K562 (cell line): Measurements from ENCODE around the gene ATP5F1A. TPM values are rescaled to one million over a fixed set of nuclear protein-coding genes. Genes with fewer than 3 reads are reported as not detected.

Experiments used
- ATAC-seq: fragments of 200-7000 bp; cut with Tn5 transposase; 3 replicates; pipeline ENCODE4 v1.9.1; 2020; ENCODE audit warnings: moderate library complexity
- BruUV-seq: library from RNA; stranded (reverse); fragments of 400-500 nt; replicated peaks from 2 replicates; lab custom pipeline; 2021; lab: Mats Ljungman, UMichigan
- CTCF ChIA-PET: fragments of 300-600 bp; formaldehyde crosslinking; extraction: SDS; loops from one replicate; lab custom pipeline; 2021; ENCODE audit warnings: low intra/inter-chr PET ratio; lab: Yijun Ruan, JAX
- POLR2A ChIA-PET: fragments of 300-600, 350-650 bp; sonication (Branson Sonifier 250); formaldehyde crosslinking; extraction: SDS; loops from one replicate; lab custom pipeline; 2021; ENCODE audit warnings: antibody characterized with exemption, inconsistent platforms; lab: Yijun Ruan, JAX
- DNase-seq, 4 experiments: peaks; one replicate each; pipeline versions ENCODE4 v3.0.0 to v3.0.0-alpha.2; 2011 to 2018; ENCODE audit warnings: low spot score in 3 of 4, mixed read lengths in 3 of 4; ENCODE audit errors: extremely low read depth in 1 of 4
- FAIRE-seq: peaks from 2 replicates; lab custom pipeline; 2011; peaks lifted over from hg19 to GRCh38; lab: Jason Lieb, UNC
- H2AFZ ChIP-seq: 2 replicates; pipeline ENCODE4 v1.6.0; 2011; ENCODE audit warnings: low read depth, low read length, control low read depth, inconsistent platforms
- H3K27ac ChIP-seq: fragments of 200-600 bp; 3 replicates; pipeline ENCODE4 v1.8.0; 2011; ENCODE audit warnings: low read depth, mild to moderate bottlenecking, control low read depth, inconsistent platforms, low read length, moderate library complexity, mixed read lengths; ENCODE audit errors: extremely low read depth
- H3K27me3 ChIP-seq, 2 experiments: fragments of 300-600 bp in 1 of 2; 2 replicates in 1 of 2; 3 replicates in 1 of 2; pipeline versions ENCODE4 v1.6.0 to v1.8.0; 2011; ENCODE audit warnings: inconsistent platforms in 2 of 2, low read length in 2 of 2, mild to moderate bottlenecking in 1 of 2, mixed read lengths in 1 of 2, moderate library complexity in 1 of 2; ENCODE audit not compliant: control insufficient read depth in 2 of 2, insufficient read depth in 2 of 2
- H3K36me3 ChIP-seq: fragments of 300-600 bp; 3 replicates; pipeline ENCODE4 v1.8.0; 2011; ENCODE audit warnings: mild to moderate bottlenecking, low read length, inconsistent platforms; ENCODE audit not compliant: control insufficient read depth, insufficient read depth
- H3K4me1 ChIP-seq, 2 experiments: fragments of 200-600 bp in 1 of 2; replicated peaks in 1 of 2; 2 replicates in 1 of 2; 3 replicates in 1 of 2; pipeline versions ENCODE4 v1.5.1 to v1.8.0; 2011; ENCODE audit warnings: inconsistent platforms in 2 of 2, low read length in 2 of 2, mild to moderate bottlenecking in 1 of 2, mixed read lengths in 1 of 2, moderate library complexity in 1 of 2; ENCODE audit not compliant: control insufficient read depth in 2 of 2, insufficient read depth in 2 of 2
- H3K4me2 ChIP-seq: 2 replicates; pipeline ENCODE4 v1.6.1; 2011; ENCODE audit warnings: low read length, control low read depth, inconsistent platforms, mixed read lengths; ENCODE audit not compliant: insufficient read depth
- H3K4me3 ChIP-seq: fragments of 200-600 bp; sonication (generic), shearing (Covaris generic); 2 replicates; pipeline ENCODE4 v1.5.1; 2016; ENCODE audit warnings: control low read depth, inconsistent platforms
- H3K79me2 ChIP-seq: fragments of 200-600 bp; 3 replicates; pipeline ENCODE4 v1.8.0; 2011; ENCODE audit warnings: low read length, inconsistent platforms; ENCODE audit not compliant: control insufficient read depth, insufficient read depth
- H3K9ac ChIP-seq, 2 experiments: 2 replicates each; pipeline versions ENCODE4 v1.6.0 to v1.6.1; 2011; ENCODE audit warnings: low read depth in 2 of 2, low read length in 2 of 2, control low read depth in 1 of 2, inconsistent platforms in 1 of 2, mild to moderate bottlenecking in 1 of 2, mixed read lengths in 1 of 2; ENCODE audit not compliant: insufficient read depth in 1 of 2
- H3K9me1 ChIP-seq: one replicate; pipeline ENCODE4 v1.6.0; 2011; ENCODE audit warnings: inconsistent platforms, mild to moderate bottlenecking, low read length, moderate library complexity; ENCODE audit not compliant: control insufficient read depth, insufficient read depth
- H3K9me3 ChIP-seq: replicated peaks from 2 replicates; pipeline ENCODE4 v1.5.1; 2011; ENCODE audit warnings: low read depth, low read length, inconsistent platforms; ENCODE audit not compliant: control insufficient read depth, insufficient read depth
- H4K20me1 ChIP-seq: replicated peaks from 2 replicates; pipeline ENCODE4 v1.6.1; 2011; ENCODE audit warnings: low read length, inconsistent platforms, mixed read lengths; ENCODE audit not compliant: control insufficient read depth, insufficient read depth
- BCL6 ChIP-seq: fragments of 250-450 bp; sonication (Bioruptor Pico); IDR thresholded peaks from 2 replicates; pipeline ENCODE4 v1.4.0; 2020
- CREB1 ChIP-seq, 2 experiments: sonication (generic) in 1 of 2; formaldehyde crosslinking in 1 of 2; IDR thresholded peaks; 2 replicates each; pipeline versions ENCODE4 v1.6.1 to v1.8.0; 2012 to 2022; ENCODE audit warnings: inconsistent platforms in 1 of 2, mild to moderate bottlenecking in 1 of 2, missing genetic modification reagents in 1 of 2, moderate library complexity in 1 of 2
- DDX20 ChIP-seq: fragments of 450-650 bp; IDR thresholded peaks from 2 replicates; pipeline ENCODE4 v1.6.1; 2016; ENCODE audit warnings: missing genetic modification characterization, low read depth, mild to moderate bottlenecking, missing compliant biosample characterization, moderate library complexity
- GTF2A2 ChIP-seq: IDR thresholded peaks from 2 replicates; pipeline ENCODE4 v1.6.1; 2016; ENCODE audit warnings: mild to moderate bottlenecking, missing genetic modification characterization, missing compliant biosample characterization
- HDAC8 ChIP-seq: fragments of 450-650 bp; IDR thresholded peaks from 2 replicates; pipeline ENCODE4 v1.6.1; 2016; ENCODE audit warnings: mild to moderate bottlenecking, missing genetic modification characterization, moderate library complexity, missing compliant biosample characterization
- MEIS2 ChIP-seq: fragments of 450-650 bp; IDR thresholded peaks from 2 replicates; pipeline ENCODE4 v1.6.1; 2014; ENCODE audit warnings: mild to moderate bottlenecking; ENCODE audit not compliant: partially characterized antibody
- NR2C1 ChIP-seq, 2 experiments: fragments of 450-650 bp; IDR thresholded peaks; 2 replicates each; pipeline ENCODE4 v1.6.1; 2017; ENCODE audit warnings: mild to moderate bottlenecking in 2 of 2, antibody characterized with exemption in 1 of 2, inconsistent platforms in 1 of 2, missing compliant biosample characterization in 1 of 2, missing genetic modification characterization in 1 of 2
- PBX2 ChIP-seq, 2 experiments: IDR thresholded peaks in 1 of 2; conservative IDR thresholded peaks in 1 of 2; 2 replicates each; pipeline ENCODE4 v1.6.1; 2016; ENCODE audit warnings: low read depth in 2 of 2, mild to moderate bottlenecking in 1 of 2, missing compliant biosample characterization in 1 of 2, missing genetic modification characterization in 1 of 2, moderate library complexity in 1 of 2
- PKNOX1 ChIP-seq: fragments of 450-650 bp; IDR thresholded peaks from 2 replicates; pipeline ENCODE4 v1.6.1; 2016
- SMAD2 ChIP-seq: fragments of 150-350 bp; IDR thresholded peaks from 2 replicates; pipeline ENCODE4 v1.6.1; 2014; ENCODE audit warnings: low read depth, mild to moderate bottlenecking, low read length
- SUPT5H ChIP-seq: fragments of 450-650 bp; IDR thresholded peaks from 2 replicates; pipeline ENCODE4 v1.6.1; 2016
- TOE1 ChIP-seq, 2 experiments: fragments of 450-650 bp in 1 of 2; sonication (generic) in 1 of 2; formaldehyde crosslinking in 1 of 2; IDR thresholded peaks; 2 replicates each; pipeline versions ENCODE4 v1.7.1 to v1.8.0; 2016 to 2022; ENCODE audit warnings: borderline replicate concordance in 2 of 2, mild to moderate bottlenecking in 2 of 2, antibody characterized with exemption in 1 of 2, inconsistent platforms in 1 of 2, low read depth in 1 of 2, missing genetic modification reagents in 1 of 2, moderate library complexity in 1 of 2
- ZNF253 ChIP-seq: fragments of 250-450 bp; sonication (Bioruptor Pico); conservative IDR thresholded peaks from 2 replicates; pipeline ENCODE4 v1.6.1; 2021; ENCODE audit warnings: mild to moderate bottlenecking
- WGBS: fragments of 100-300 bp; shearing (Covaris generic); methylation state at CpG from one replicate; pipeline ENCODE4 v1.1.6; 2016; ENCODE audit warnings: low coverage, mixed read lengths; ENCODE audit not compliant: insufficient coverage; ENCODE audit errors: missing lambda C conversion rate; 5-methylcytosine and 5-hydroxymethylcytosine counted together
- in situ Hi-C: fragments of 300-500 bp; cut with MboI; formaldehyde crosslinking; loops from 4 replicates; pipeline ENCODE4 v1.15.0; 2018; ENCODE audit warnings: inconsistent platforms, mixed read lengths
- intact Hi-C: fragments of 100-400 bp; cut with micrococcal nuclease; formaldehyde crosslinking; loops from 2 replicates; pipeline ENCODE4 v1.14.2; 2022
- polyA plus RNA-seq, 8 experiments: library from polyadenylated mRNA; depleted of rRNA in 4 of 8; stranded (reverse) in 5 of 8; unstranded in 3 of 8; fragments of >200 nt; fragmentation: Nextera tagmentation in 2 of 8; fragmentation: Illumina TruSeq in 1 of 8; extraction: Ambion mirVana in 2 of 8; extraction: Trizol in 1 of 8; gene quantifications; 2 replicates each; pipeline versions ENCODE4 v1.2.1 to v1.2.3, GENCODE V29; 2011 to 2014; ENCODE audit warnings: inconsistent platforms in 1 of 8, missing spikeins in 1 of 8
- total RNA-seq, 7 experiments: library from RNA; depleted of rRNA in 6 of 7; stranded (reverse); fragments of >200 nt in 6 of 7; fragmentation: Illumina TruSeq in 2 of 7; extraction: Trizol in 2 of 7; gene quantifications; 2 replicates each; pipeline versions ENCODE4 v1.2.1 to v1.2.3, GENCODE V29; 2011 to 2021; ENCODE audit warnings: low replicate concordance in 1 of 7
- TF ChIP-seq, protein P1 (sequence below): fragments of 450-650 bp; formaldehyde crosslinking; IDR thresholded peaks from 2 replicates; pipeline ENCODE4 v1.4.0; 2022; ENCODE audit warnings: missing genetic modification characterization

Gene ATP5F1A
- total and polyA plus RNA-seq, 9 of the 15 experiments (the other 6 are each of a cell fraction or from before 2014, with no cell fraction given): 377 to 762 (median 490) TPM

- Histone ChIP-seq H4K20me1 (no peaks in the 10 kb centered on the region), H3K4me3 (no peak overlapping the region), H3K4me2 (no peak overlapping the region), H3K4me1 (peaks cover 11 to 33% of the 10 kb centered on the region in 2 experiments; a peak in 4 of 5 replicates), H3K27me3 (no peaks in the 10 kb centered on the region), H3K36me3 (peaks cover 31% of the 10 kb centered on the region; the same call in 2 of the 3 replicates), H3K9me3 (no peaks in the 10 kb centered on the region), H3K9ac (no peak overlapping the region), H3K27ac (no peak overlapping the region), H2AFZ (no peak overlapping the region), H3K9me1 (no peaks in the 10 kb centered on the region), H3K79me2 (peaks cover 28% of the 10 kb centered on the region)
- 65% methylated on average over 9 of the region's 9 CpGs for WGBS
- POLR2A ChIA-PET: interaction anchor here (0.6 kb wide), 1 partner anchor 530 kb away, joined by 3 read pairs; no protein-coding TSS in a partner anchor
- peak; percentile 6 for FAIRE-seq
- intact Hi-C loops: no loop called here
- CTCF ChIA-PET: no interaction called here
- ATAC-seq: no peak
- in situ Hi-C loops: no loop called here
- BruUV-seq: no TSS peak
- no peak for DNase-seq
- TF ChIP-seq NR2C1 (IDR thresholded peaks at IDR 0.05): no peak
- no peak for TF ChIP-seq NR2C1 (tag; IDR thresholded peaks at IDR 0.05)
- no peak for TF ChIP-seq PBX2 (CRISPR knock-in tag; IDR thresholded peaks at IDR 0.05; ENCODE audit: low read depth)
- TF ChIP-seq PBX2 (tag; conservative IDR thresholded peaks at IDR 0.05; ENCODE audit: low read depth): peak; percentile 79
- no peak for TF ChIP-seq ZNF253 (CRISPR knock-in tag)
- TF ChIP-seq SMAD2: no peak
- peak; percentile 69 for TF ChIP-seq MEIS2
- no peak for TF ChIP-seq HDAC8
- peak; percentile 43; the same call in 1 of the 2 replicates for TF ChIP-seq PKNOX1
- no peak for TF ChIP-seq DDX20
- TF ChIP-seq CREB1 (IDR thresholded peaks at IDR 0.05): no peak
- no peak for TF ChIP-seq CREB1 (CRISPR knock-in tag; IDR thresholded peaks at IDR 0.05)
- no peak for TF ChIP-seq BCL6
- TF ChIP-seq SUPT5H: no peak
- no peak for TF ChIP-seq GTF2A2 (tag)
- no peak for TF ChIP-seq TOE1 (IDR thresholded peaks at IDR 0.05; ENCODE audit: borderline replicate concordance)
- TF ChIP-seq TOE1 (CRISPR knock-in tag; IDR thresholded peaks at IDR 0.05; ENCODE audit: borderline replicate concordance, low read depth): no peak
- TF ChIP-seq, protein P1, sequence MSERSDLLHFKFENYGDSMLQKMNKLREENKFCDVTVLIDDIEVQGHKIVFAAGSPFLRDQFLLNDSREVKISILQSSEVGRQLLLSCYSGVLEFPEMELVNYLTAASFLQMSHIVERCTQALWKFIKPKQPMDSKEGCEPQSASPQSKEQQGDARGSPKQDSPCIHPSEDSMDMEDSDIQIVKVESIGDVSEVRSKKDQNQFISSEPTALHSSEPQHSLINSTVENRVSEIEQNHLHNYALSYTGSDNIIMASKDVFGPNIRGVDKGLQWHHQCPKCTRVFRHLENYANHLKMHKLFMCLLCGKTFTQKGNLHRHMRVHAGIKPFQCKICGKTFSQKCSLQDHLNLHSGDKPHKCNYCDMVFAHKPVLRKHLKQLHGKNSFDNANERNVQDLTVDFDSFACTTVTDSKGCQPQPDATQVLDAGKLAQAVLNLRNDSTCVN (CRISPR knock-in tag): no peak
Measured at GRCh38 chr18:46037512-46038305, 60.4 kb downstream of the ATP5F1A start.
